Suppressor macrophage treated with lipopolysaccharide for 1 hour (primary cell): ENCODE results near the gene ALG12.
"Not testable (repeated sequence)": the region's sequence is repeated elsewhere in the genome, so short reads cannot be mapped to it uniquely, and the experiment has no call there.

Experiments used
- DNase-seq, 3 donors: peaks; one replicate each; pipeline ENCODE4 v3.0.0-alpha.2; 2020 to 2022

ALG12 gene

GRCh38 chr22:49865156-49865555 is 53.1 kb downstream of the ALG12 start:
- DNase-seq = no peak

GRCh38 chr22:49863931-49864330 is 54.3 kb downstream of the ALG12 start:
- no peak for DNase-seq

DNA sequence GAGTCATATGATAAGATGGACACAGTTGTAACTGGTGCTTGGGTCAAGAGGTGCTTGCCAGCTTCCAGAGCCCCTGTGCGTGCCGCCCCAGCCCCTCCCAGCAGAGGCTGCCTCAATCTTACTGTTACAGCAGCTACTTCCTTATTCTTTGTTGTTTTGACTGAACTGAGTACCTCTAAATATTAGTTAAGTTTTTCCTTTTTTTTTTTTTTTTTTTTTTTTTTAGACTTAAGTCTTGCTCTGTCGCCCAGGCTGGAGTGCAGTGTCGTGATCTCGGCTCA is 55.8 kb downstream of the ALG12 start:
- peak; percentile 20 to 31 (median 28) for DNase-seq

DNA sequence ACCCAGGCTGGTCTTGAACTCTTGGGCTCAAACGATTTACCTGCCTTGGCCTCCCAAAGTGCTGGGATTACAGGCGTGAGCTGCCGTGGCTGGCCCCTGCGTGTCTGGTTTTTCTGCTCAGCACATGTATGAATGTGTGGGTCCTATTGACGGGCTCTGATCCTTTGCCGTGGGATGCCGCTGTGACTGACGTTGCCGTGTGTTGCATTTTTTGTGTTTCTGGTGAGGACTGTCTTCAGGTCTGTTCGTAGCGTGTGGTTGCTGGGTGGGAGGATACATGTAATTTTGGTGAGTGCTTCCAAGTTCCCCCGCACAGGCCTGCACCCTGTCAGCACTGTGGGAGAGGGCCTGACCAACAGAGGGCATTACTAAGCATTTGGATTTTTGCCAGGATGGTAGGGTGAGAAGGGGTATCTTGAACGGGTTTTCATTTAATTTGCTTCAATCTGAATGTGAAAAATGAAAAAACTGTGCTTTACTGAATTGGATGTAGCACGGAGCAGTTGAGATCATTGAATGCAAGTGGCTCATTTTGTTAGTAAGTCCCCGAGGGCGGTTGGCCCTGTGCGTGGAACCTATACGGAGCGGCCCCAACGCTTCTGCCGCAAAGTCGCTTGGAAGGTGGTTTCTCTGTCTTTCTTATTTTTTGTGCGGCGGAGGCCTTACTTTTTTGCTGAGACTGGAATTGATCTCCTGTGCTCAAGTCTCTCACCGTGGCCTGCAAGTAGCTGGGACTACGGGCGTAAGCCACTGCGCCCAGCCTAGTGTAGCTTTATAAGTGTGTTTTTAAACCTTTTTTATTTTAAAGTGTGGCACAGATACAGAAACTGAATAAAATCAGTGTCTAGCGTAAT is 56.4 kb downstream of the ALG12 start:
- DNase-seq = peak; percentile 43 to 51 (median 50)

DNA sequence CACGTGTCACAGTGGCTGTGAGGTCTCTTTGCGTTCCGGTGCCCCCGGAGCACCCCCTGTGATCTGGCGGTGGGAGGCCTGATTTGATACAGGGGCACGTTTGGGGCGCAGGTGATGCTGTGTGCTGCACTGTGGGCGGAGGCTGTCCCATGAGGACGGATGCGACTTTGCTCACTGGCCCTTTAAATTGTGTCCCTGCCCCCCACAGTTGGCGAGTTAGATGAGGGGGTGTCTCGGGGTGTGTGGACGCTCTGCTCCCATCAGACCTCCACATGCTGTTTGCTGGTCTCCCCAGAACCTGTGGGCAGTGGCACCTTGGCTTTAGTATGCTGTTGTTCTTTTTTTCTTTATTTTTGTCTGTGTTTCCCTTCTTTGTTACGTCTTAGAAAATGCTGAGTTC is 59.4 kb downstream of the ALG12 start:
- DNase-seq = no peak

DNA sequence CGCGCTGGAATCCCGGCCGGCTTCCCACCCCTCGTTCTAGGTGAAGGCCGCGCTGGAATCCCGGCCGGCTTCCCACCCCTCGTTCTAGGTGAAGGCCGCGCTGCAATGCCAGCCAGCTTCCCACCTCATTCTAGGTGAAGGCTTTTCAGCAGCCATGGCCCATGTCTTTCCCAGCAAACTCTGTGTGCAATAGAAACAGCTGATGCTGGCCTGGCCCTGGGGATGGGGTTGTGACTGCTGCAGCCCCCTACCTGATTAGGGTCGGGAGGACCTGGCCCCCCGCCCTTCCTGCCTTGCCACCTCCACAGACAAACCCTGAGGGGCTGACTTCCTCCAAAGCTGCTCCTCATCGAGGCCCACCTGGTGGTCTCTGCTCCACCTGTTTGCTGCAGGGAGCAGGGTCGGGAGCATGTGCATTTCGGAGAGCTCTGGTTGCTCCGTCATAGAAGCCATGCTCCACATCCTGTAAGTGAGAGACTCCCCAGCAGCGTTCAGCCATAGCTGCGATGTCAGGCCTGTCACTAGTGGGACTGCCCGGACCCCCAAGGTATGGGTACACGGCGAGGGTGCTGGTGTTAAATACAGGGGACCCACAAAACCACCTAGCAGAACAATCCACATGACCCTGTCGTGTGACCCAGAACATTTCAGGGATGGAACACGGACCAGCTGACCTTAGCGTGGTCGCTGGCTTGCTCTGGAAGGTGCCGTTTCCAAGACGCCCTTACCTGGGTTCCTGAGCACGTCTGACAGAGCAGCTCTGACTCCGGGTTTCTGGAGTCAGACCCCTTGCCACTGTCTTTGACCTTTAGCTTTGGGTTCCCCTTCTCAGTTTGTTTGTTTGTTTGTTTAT is 61.2 kb downstream of the ALG12 start:
- DNase-seq = no peak

- no peak for DNase-seq
Measured at GRCh38 chr22:49856343-49856742, 61.9 kb downstream of the ALG12 start.

DNA sequence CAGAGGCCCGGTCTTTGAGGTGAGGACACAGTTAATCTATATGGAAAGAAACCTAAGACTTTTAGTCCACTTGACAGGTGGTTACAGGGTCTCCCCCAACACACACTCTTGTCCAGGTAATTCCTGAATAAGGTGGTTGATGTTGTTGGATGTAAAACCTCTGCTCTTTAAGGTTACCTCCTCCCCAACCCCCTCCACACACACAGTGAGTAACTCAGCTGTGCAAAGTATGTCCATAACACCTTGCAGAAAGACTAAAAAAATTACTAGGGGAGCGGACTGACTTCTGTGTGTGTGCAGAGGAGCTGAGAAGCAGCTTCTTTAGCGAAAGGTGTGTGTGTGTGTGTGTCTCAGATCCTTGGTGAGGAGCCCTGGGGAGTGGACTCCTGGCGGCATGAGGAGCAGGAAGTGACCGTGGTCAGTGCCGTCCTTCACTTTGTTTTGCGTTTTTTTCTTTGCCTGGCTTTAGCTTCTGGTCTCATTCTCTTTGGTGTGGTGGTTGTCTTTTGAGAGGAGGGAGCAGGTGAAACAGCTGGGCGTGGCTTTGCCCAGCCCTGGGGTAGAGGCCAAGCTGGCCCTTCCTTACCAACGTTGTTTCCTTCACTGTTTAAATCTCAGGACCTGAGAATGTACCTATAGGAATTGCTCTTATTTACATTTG is 62.9 kb downstream of the ALG12 start:
- DNase-seq = peak in 2 of 3 donors; percentile 17 to 20

DNA sequence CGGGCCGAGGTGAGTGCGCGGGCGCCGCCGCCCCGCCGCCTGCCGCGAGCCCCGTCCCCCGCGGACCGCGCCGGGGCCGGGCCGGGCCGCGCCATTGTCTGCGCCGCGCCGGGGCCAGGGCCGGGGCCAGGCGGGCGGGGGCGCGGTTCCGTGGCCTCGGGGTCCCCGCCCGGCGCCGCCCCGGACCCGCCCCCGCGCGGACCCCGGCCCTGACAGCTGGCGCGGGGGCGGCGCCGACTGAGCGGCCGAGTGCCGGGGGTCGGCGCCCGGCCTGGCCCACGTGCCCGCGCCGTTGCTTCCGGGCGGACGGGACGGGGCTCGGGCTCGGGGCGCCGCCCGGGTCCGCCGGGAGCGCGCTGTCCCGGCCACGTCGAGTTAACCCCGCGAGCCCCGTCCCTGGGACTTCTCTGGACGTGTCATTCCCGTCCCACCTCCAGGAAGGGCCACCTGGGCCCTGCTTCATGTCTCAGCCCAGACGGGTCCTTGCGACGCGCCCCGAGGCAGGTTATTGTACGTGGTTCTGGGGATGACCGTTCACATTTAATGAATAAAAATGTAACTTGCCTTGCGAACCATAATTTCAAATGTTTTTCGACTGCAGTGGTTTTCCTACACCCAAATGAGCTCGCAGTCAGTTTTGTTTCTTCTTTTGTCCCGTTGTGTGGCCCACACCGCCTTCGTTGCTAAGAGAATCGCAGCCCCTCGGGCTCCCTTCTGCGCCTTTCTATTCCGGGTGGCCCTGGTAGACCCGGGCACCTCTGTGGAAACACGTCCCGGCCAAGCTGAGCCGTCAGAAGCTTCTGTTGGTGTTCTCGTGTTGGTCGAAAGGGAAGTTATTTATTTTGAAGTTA is 64.0 kb downstream of the ALG12 start:
- peak; percentile 57 to 64 (median 63) for DNase-seq

DNA sequence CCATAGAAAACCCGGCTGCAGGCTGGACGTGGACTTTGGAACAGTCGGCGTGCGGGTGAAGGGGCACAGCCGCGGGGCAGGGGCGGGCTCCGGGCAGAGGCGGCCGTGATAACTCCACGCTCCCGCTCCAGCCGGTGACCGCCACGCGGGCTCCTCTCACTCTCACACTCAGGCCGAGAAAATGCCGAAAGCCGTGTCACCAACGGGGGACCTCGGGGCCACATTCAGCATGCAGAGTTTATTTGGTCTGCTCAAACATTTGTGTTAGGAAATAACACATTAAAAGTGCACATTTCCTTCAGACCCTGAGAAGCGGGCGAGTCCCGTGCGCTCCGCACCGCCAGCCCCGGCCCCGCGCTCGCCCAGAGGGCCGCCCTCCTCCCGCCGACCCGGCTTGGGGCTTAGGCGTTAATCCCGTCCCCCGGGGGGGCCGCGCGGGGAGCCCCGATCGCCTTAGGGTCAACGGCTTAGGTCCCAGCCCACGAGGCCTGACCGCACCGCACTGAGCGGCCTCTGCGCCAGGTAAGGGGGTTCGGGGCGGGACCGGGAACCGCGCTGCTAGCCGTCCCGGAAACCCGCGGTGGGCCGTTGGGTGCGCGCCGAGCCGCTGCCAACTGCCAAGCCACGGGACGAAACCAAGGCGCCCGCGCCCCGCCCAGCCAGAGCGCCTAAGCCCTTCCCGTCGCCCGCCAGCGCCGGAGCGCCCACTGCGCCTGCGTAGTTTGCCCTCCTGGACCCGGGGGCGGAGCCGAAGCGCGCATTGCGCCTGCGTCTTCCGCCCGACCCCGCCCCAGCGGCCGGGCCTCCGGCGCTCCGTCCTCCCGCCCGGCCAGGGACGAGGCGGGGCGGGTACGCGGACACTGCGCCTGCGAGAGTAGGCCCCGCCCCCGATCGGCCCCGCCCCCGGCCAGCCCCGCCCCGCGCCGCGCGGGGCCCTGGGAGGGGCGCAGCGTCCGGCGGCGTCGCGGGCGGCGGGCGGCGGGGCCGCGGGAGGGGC is 65.0 kb downstream of the ALG12 start, which contains the start of gene ZBED4:
Gene ZBED4 (plus strand): TSS at position 947 of the 997 bp plus-strand sequence. CDS start 29,819 bp downstream, outside the sequence.
- DNase-seq = peak; percentile 100

GRCh38 chr22:49852568-49852897 is 65.7 kb downstream of the ALG12 start:
- not testable (repeated sequence) for DNase-seq

GRCh38 chr22:49850959-49851802 is 67.1 kb downstream of the ALG12 start:
- DNase-seq = no peak
